Activated CD4-positive, alpha-beta T cell treated with anti-CD3 and anti-CD28 coated beads, Interleukin-2, amount 10 ng/mL, durations not matched to agents 24 days and 14 days (primary cell): Measurements from ENCODE around the gene MGAT5B. TPM values are rescaled to one million over a fixed set of nuclear protein-coding genes. Genes with fewer than 3 reads are reported as not detected.

Experiments
- DNase-seq: peaks from one replicate; pipeline ENCODE4 v3.0.0; 2022
- H3K27ac Mint-ChIP-seq: one replicate; pipeline ENCODE4 v1.8.0; 2022; ENCODE audit warnings: mild to moderate bottlenecking, mixed read lengths
- H3K27me3 Mint-ChIP-seq: one replicate; pipeline ENCODE4 v1.8.0; 2022; ENCODE audit warnings: mixed read lengths
- H3K36me3 Mint-ChIP-seq: one replicate; pipeline ENCODE4 v1.8.0; 2022; ENCODE audit warnings: low read depth, mild to moderate bottlenecking, mixed read lengths
- H3K4me1 Mint-ChIP-seq: one replicate; pipeline ENCODE4 v1.8.0; 2021; ENCODE audit warnings: mixed read lengths
- H3K4me3 Mint-ChIP-seq: one replicate; pipeline ENCODE4 v1.8.0; 2022; ENCODE audit warnings: mild to moderate bottlenecking, moderate library complexity, mixed read lengths
- H3K9me3 Mint-ChIP-seq: one replicate; pipeline ENCODE4 v1.8.0; 2021; ENCODE audit warnings: mixed read lengths
- intact Hi-C: fragments of 100-400 bp; cut with micrococcal nuclease; formaldehyde crosslinking; loops from one replicate; pipeline ENCODE4 v1.15.1; 2023
- total RNA-seq: library from RNA; stranded (reverse); gene quantifications from 2 replicates; pipeline ENCODE4 v1.2.3, GENCODE V29; 2022

The MGAT5B gene
- 0.21 and 0.51 TPM in 2 replicates for total RNA-seq

- peak; percentile 95 for DNase-seq
- H3K27me3 Mint-ChIP-seq: peaks cover 32% of the 10 kb centered on the region
Observed at GRCh38 chr17:76868176-76868668, at the start of gene MGAT5B. Gene MGAT5B (plus strand): TSS chr17:76868404. CDS start chr17:76869030, 626 bp downstream.

GRCh38 chr17:76820039-76820438, 48.2 kb upstream of the MGAT5B start:
- intact Hi-C loops: no loop called here
- peaks cover 16% of the 10 kb centered on the region for H3K27me3 Mint-ChIP-seq
- no peaks in the 10 kb centered on the region for H3K36me3 Mint-ChIP-seq
- no peak overlapping the region for H3K4me3 Mint-ChIP-seq
- H3K27ac Mint-ChIP-seq: no peak overlapping the region
- H3K9me3 Mint-ChIP-seq: no peaks in the 10 kb centered on the region
- H3K4me1 Mint-ChIP-seq: peaks cover 7% of the 10 kb centered on the region
- no peak for DNase-seq

More at GRCh38 chr17:76868176-76868668, at the start of gene MGAT5B:
- H3K9me3 Mint-ChIP-seq: no peaks in the 10 kb centered on the region
- no peak within 1 kb of the TSS for H3K27ac Mint-ChIP-seq
- peak within 1 kb of the TSS; percentile 74 for H3K4me3 Mint-ChIP-seq
- intact Hi-C loops: loop anchor here (1.0 to 5.0 kb wide), 3 partner anchors 188 to 379 kb away; no protein-coding TSS in a partner anchor
- H3K36me3 Mint-ChIP-seq: no peaks in the 10 kb centered on the region
- peaks cover 12% of the 10 kb centered on the region for H3K4me1 Mint-ChIP-seq

- H3K4me3 Mint-ChIP-seq: no peak overlapping the region
- H3K4me1 Mint-ChIP-seq: peaks cover 7% of the 10 kb centered on the region
- no peak for DNase-seq
- H3K27ac Mint-ChIP-seq: no peak overlapping the region
- no peaks in the 10 kb centered on the region for H3K9me3 Mint-ChIP-seq
- no peaks in the 10 kb centered on the region for H3K36me3 Mint-ChIP-seq
- H3K27me3 Mint-ChIP-seq: peaks cover 15% of the 10 kb centered on the region
- intact Hi-C loops: no loop called here
Observed at GRCh38 chr17:76820561-76820960, 47.6 kb upstream of the MGAT5B start.

- Mint-ChIP-seq H3K9me3 (no peaks in the 10 kb centered on the region), H3K4me3 (no peak overlapping the region), H3K27me3 (peaks cover 13% of the 10 kb centered on the region), H3K36me3 (no peaks in the 10 kb centered on the region), H3K27ac (no peak overlapping the region), H3K4me1 (no peaks in the 10 kb centered on the region)
- intact Hi-C loops: no loop called here
- DNase-seq: no peak
Observed at GRCh38 chr17:76822184-76822778, 45.9 kb upstream of the MGAT5B start.

GRCh38 chr17:76824093-76824492, 44.1 kb upstream of the MGAT5B start:
- H3K27ac Mint-ChIP-seq: no peak overlapping the region
- DNase-seq: no peak
- no peak overlapping the region for H3K4me3 Mint-ChIP-seq
- no peaks in the 10 kb centered on the region for H3K9me3 Mint-ChIP-seq
- no peaks in the 10 kb centered on the region for H3K4me1 Mint-ChIP-seq
- no peaks in the 10 kb centered on the region for H3K36me3 Mint-ChIP-seq
- H3K27me3 Mint-ChIP-seq: peaks cover 6% of the 10 kb centered on the region
- intact Hi-C loops: no loop called here

- Mint-ChIP-seq H3K4me1 (no peaks in the 10 kb centered on the region), H3K9me3 (no peaks in the 10 kb centered on the region), H3K4me3 (no peak overlapping the region), H3K36me3 (no peaks in the 10 kb centered on the region), H3K27me3 (peaks cover 5% of the 10 kb centered on the region), H3K27ac (no peak overlapping the region)
- intact Hi-C loops: no loop called here
- DNase-seq: no peak
Observed at GRCh38 chr17:76826330-76827068, 41.7 kb upstream of the MGAT5B start.

GRCh38 chr17:76827736-76828135, 40.5 kb upstream of the MGAT5B start:
- Mint-ChIP-seq H3K4me3 (no peak overlapping the region), H3K27me3 (peaks cover 5% of the 10 kb centered on the region), H3K27ac (no peak overlapping the region), H3K4me1 (no peaks in the 10 kb centered on the region), H3K9me3 (no peaks in the 10 kb centered on the region), H3K36me3 (no peaks in the 10 kb centered on the region)
- DNase-seq: no peak
- intact Hi-C loops: no loop called here

- Mint-ChIP-seq H3K9me3 (no peaks in the 10 kb centered on the region), H3K4me3 (no peak overlapping the region), H3K27ac (no peak overlapping the region), H3K36me3 (no peaks in the 10 kb centered on the region), H3K4me1 (no peaks in the 10 kb centered on the region), H3K27me3 (peaks cover 3% of the 10 kb centered on the region)
- intact Hi-C loops: no loop called here
- no peak for DNase-seq
Observed at GRCh38 chr17:76830987-76831715, 37.1 kb upstream of the MGAT5B start.

GRCh38 chr17:76833034-76833644, 35.1 kb upstream of the MGAT5B start:
- Mint-ChIP-seq H3K36me3 (no peaks in the 10 kb centered on the region), H3K9me3 (no peaks in the 10 kb centered on the region)
- intact Hi-C loops: no loop called here

GRCh38 chr17:76833747-76834146, 34.5 kb upstream of the MGAT5B start:
- intact Hi-C loops: no loop called here
- no peak overlapping the region for H3K4me3 Mint-ChIP-seq
- no peaks in the 10 kb centered on the region for H3K36me3 Mint-ChIP-seq
- no peak overlapping the region for H3K27ac Mint-ChIP-seq
- no peak for DNase-seq
- H3K4me1 Mint-ChIP-seq: no peaks in the 10 kb centered on the region
- H3K27me3 Mint-ChIP-seq: peaks cover 3% of the 10 kb centered on the region
- H3K9me3 Mint-ChIP-seq: no peaks in the 10 kb centered on the region

More at GRCh38 chr17:76833034-76833644, 35.1 kb upstream of the MGAT5B start:
- no peak for DNase-seq
- Mint-ChIP-seq H3K4me3 (no peak overlapping the region), H3K4me1 (no peaks in the 10 kb centered on the region), H3K27me3 (peaks cover 3% of the 10 kb centered on the region), H3K27ac (no peak overlapping the region)

GRCh38 chr17:76834870-76835269, 33.3 kb upstream of the MGAT5B start:
- H3K36me3 Mint-ChIP-seq: no peaks in the 10 kb centered on the region
- peaks cover 11% of the 10 kb centered on the region for H3K27me3 Mint-ChIP-seq
- H3K9me3 Mint-ChIP-seq: no peaks in the 10 kb centered on the region
- peaks cover 4% of the 10 kb centered on the region for H3K4me1 Mint-ChIP-seq
- no peak overlapping the region for H3K27ac Mint-ChIP-seq
- H3K4me3 Mint-ChIP-seq: no peak overlapping the region
- no peak for DNase-seq
- intact Hi-C loops: no loop called here

GRCh38 chr17:76840443-76840767, 27.8 kb upstream of the MGAT5B start:
- H3K9me3 Mint-ChIP-seq: no peaks in the 10 kb centered on the region

GRCh38 chr17:76840884-76841775, 27.1 kb upstream of the MGAT5B start:
- intact Hi-C loops: no loop called here
- Mint-ChIP-seq H3K9me3 (no peaks in the 10 kb centered on the region), H3K4me1 (peaks cover 14% of the 10 kb centered on the region), H3K4me3 (no peak overlapping the region), H3K27me3 (peaks cover 47% of the 10 kb centered on the region), H3K27ac (peak overlapping the region; percentile 1), H3K36me3 (no peaks in the 10 kb centered on the region)
- no peak for DNase-seq

More at GRCh38 chr17:76840443-76840767, 27.8 kb upstream of the MGAT5B start:
- Mint-ChIP-seq H3K36me3 (no peaks in the 10 kb centered on the region), H3K4me1 (peaks cover 14% of the 10 kb centered on the region), H3K4me3 (peak overlapping the region; percentile 57), H3K27ac (peak overlapping the region; percentile 31), H3K27me3 (peaks cover 47% of the 10 kb centered on the region)
- intact Hi-C loops: no loop called here
- no peak for DNase-seq
